GM12891 (cell line): ENCODE measurements around the gene CEP104.

Source experiments
- DNase-seq: peaks from one replicate; pipeline ENCODE4 v3.0.0; 2011; ENCODE audit warnings: low spot score; ENCODE audit not compliant: insufficient read length
- FAIRE-seq: peaks from 2 replicates; lab custom pipeline; 2011; peaks lifted over from hg19 to GRCh38; lab: Jason Lieb, UNC
- PAX5 ChIP-seq: IDR thresholded peaks from 2 replicates; pipeline ENCODE4 v1.6.1; 2011; ENCODE audit warnings: low read length, moderate library complexity, mild to moderate bottlenecking; ENCODE audit not compliant: insufficient read depth, severe bottlenecking
- POLR2A ChIP-seq: IDR thresholded peaks from 2 replicates; pipeline ENCODE4 v1.6.1; 2011; ENCODE audit warnings: low read depth, low read length, control low read depth
- POLR2AphosphoS5 ChIP-seq: IDR thresholded peaks from 2 replicates; pipeline ENCODE4 v1.6.1; 2011; ENCODE audit warnings: low read depth, low read length, control low read depth
- POU2F2 ChIP-seq: IDR thresholded peaks from 2 replicates; pipeline ENCODE4 v1.6.1; 2011; ENCODE audit warnings: low read depth, mild to moderate bottlenecking, control low read depth, low read length, moderate library complexity
- SPI1 ChIP-seq: IDR thresholded peaks from 2 replicates; pipeline ENCODE4 v1.6.1; 2011; ENCODE audit warnings: low read depth, low read length, control low read depth
- TAF1 ChIP-seq: IDR thresholded peaks from 2 replicates; pipeline ENCODE4 v1.6.1; 2011; ENCODE audit warnings: low read depth, low read length, control low read depth

The CEP104 gene

GRCh38 chr1:3775490-3776230, 81.4 kb downstream of the CEP104 start:
- FAIRE-seq (peak; percentile 92), DNase-seq (peak; percentile 86)

GRCh38 chr1:3774946-3775489, 82.0 kb downstream of the CEP104 start:
- TF ChIP-seq SPI1 (no peak), PAX5 (no peak), POLR2A (no peak), POU2F2 (no peak), TAF1 (no peak), POLR2AphosphoS5 (no peak)
- DNase-seq (no peak), FAIRE-seq (no peak)

More at GRCh38 chr1:3775490-3776230, 81.4 kb downstream of the CEP104 start:
- no peak for TF ChIP-seq PAX5
- no peak for TF ChIP-seq POLR2A
- TF ChIP-seq TAF1, result no peak
- TF ChIP-seq POU2F2, result no peak
- no peak for TF ChIP-seq POLR2AphosphoS5
- TF ChIP-seq SPI1, result no peak

- FAIRE-seq (no peak), DNase-seq (no peak)
- no peak for TF ChIP-seq SPI1
- no peak for TF ChIP-seq POLR2A
- no peak for TF ChIP-seq POU2F2
- TF ChIP-seq PAX5, result no peak
- no peak for TF ChIP-seq POLR2AphosphoS5
- TF ChIP-seq TAF1, result no peak
These were observed 82.6 kb downstream of the CEP104 start for GRCh38 chr1:3774276-3774945.

GRCh38 chr1:3773572-3774275, 83.3 kb downstream of the CEP104 start:
- TF ChIP-seq POLR2A (no peak), POLR2AphosphoS5 (no peak), SPI1 (no peak), TAF1 (no peak), PAX5 (no peak), POU2F2 (no peak)
- FAIRE-seq (no peak), DNase-seq (no peak)

- DNase-seq (no peak), FAIRE-seq (peak; percentile 28)
- TF ChIP-seq TAF1 (no peak), POLR2AphosphoS5 (no peak), POLR2A (no peak), POU2F2 (no peak), PAX5 (no peak), SPI1 (no peak)
These were observed 84.1 kb downstream of the CEP104 start, which contains the start of gene SMIM1 for GRCh38 chr1:3772715-3773571. Gene SMIM1 (plus strand): TSS chr1:3772749. CDS start chr1:3775374, 2,625 bp downstream.

- FAIRE-seq (peak; percentile 82), DNase-seq (peak; percentile 99)
- no peak for TF ChIP-seq TAF1
- TF ChIP-seq POLR2AphosphoS5, result no peak
- no peak for TF ChIP-seq POU2F2
- no peak for TF ChIP-seq PAX5
- no peak for TF ChIP-seq POLR2A
- no peak for TF ChIP-seq SPI1
These were observed 84.8 kb downstream of the CEP104 start for GRCh38 chr1:3772027-3772714.

- no peak for DNase-seq
- TF ChIP-seq TAF1 (no peak), PAX5 (no peak), POLR2AphosphoS5 (no peak), POU2F2 (no peak), POLR2A (no peak), SPI1 (no peak)
- FAIRE-seq, result no peak
These were observed 85.6 kb downstream of the CEP104 start for GRCh38 chr1:3771108-3772026.
